Stimulated activated CD8-positive, alpha-beta memory T cell treated with anti-CD3 and anti-CD28 coated beads, Interleukin-12 subunit alpha, Interleukin-12 subunit beta, amount 100 ng/mL, for 1 hour (primary cell): Measurements from ENCODE around the gene DIAPH2.

ENCODE experiments used
- DNase-seq: peaks from one replicate; pipeline ENCODE4 v3.0.0-alpha.2; 2020; ENCODE audit warnings: low read depth

The DIAPH2 gene

DNA sequence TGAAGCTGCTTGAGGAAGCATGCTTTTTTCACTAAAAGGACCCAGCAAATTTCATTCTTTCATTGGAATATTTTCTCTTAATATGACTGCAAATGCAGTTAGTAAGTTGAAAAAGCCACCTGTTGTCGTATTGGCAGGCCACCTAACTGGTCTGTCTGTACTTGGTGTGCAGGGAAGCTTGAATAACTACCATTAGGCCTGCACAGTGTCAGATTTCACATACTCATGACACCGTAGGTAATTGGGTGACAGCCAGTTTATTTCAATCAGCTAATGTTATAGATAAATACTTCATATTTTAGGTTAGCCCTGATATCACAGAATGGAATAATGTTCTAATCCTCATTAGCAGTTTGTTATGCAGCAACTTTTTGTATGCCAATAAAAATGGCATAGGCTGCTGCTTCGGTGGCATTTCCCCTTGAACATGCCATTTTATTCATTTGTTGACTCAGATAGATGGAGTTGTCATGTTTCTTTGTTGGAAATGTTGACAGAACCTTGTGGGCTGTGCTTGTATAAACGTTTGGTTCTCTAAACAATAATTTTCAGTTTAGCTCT is 372.8 kb downstream of the DIAPH2 start:
- no peak for DNase-seq

- no peak for DNase-seq
These were observed 375.4 kb downstream of the DIAPH2 start for GRCh38 chrX:97060020-97060419.

DNA sequence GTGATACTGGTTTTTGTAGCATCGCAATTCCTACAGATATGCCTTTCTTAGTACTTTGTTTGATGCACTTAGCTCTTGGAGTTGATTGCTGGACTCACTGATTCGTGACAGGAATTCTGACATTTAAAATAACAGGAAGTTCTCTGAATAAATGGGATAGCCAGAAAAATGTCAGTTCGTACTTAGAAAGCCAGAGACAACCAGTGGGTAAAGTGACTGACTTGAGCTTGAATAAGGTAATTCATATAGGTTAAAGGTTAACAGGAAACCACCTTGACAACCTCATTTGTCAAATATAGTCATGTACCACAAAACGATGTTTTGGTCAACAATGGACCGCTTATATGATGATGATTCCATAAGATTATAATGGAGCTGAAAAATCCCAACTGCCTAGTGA is 380.4 kb downstream of the DIAPH2 start:
- no peak for DNase-seq

DNA sequence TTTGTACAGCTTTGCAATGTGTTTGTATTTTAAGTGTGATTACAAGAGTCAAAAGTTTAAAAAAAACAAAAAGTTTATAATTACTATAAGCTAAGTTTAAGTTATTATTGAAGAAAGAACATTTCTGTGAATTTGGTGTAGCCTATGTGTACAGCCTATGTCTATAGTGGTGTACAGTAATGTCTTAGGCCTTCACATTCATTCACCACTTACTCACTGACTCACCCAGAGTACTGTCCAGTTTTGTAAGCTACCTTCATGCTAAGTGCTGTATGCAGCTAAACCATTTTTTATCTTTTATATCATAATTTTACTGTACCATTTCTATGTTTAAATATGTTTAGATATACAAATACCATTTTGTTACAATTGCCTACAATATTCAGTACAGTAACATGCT is 381.3 kb downstream of the DIAPH2 start:
- DNase-seq: no peak

- no peak for DNase-seq
These were observed 381.7 kb downstream of the DIAPH2 start for GRCh38 chrX:97066381-97066780.

DNA sequence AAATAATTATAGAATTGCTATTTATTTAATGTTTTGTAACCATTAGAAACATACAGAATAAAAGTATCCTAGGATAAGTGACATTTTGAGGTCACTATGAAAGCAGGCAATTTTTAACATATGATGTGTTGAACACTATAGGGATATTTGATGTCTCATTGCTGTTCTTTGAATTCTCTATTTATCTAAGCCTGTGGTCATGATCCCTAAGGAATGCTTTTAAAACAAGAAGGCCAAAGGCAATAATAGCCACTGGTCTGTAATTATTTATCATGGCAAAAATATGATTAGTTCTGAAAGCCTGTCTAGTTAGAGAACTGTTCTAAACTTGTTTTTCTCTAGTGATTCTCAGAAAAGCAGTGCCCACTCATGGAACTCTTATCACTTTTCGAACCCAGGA is 385.7 kb downstream of the DIAPH2 start:
- no peak for DNase-seq

- no peak for DNase-seq
These were observed 389.8 kb downstream of the DIAPH2 start for GRCh38 chrX:97074400-97074799.

DNA sequence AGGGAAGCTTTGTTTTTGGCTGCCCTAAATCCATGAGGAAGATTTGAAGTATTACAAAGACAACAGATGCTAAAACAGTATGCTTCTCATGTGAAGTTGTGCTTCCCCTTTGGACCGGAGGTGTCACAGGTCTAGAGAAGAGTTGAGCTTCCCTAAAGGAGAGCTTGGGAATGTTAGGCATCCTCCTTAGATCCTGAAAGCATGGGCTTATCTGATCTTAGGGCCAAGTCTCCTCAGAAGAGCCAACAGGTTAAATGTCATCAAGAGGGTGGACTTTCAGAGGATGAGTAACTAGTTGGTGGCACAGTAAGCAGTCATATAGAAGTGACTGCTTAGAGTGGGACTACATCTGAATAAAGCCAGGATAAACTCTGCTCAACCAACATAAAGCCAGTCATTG is 404.5 kb downstream of the DIAPH2 start:
- no peak for DNase-seq

DNA sequence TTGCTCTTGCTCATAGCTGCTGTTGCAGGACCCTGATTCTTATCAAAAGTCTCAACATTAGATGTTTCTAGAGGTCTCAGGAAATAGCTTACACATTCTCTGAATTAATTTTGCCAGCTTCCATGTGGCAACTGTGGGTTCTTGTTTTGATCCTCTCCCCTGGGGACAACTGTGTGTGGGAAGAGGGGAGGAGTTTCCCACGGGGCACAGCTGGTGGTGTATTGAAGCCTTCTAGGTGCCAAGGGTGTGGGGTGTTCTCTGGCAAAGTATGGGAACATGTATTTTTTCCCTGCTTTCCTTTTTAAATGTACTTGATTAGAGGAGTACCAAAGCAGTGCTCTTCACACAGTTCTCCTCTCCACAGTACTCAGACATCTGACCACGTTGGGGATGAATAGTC is 411.7 kb downstream of the DIAPH2 start:
- no peak for DNase-seq

GRCh38 chrX:97102938-97103337 is 418.3 kb downstream of the DIAPH2 start:
- no peak for DNase-seq

DNA sequence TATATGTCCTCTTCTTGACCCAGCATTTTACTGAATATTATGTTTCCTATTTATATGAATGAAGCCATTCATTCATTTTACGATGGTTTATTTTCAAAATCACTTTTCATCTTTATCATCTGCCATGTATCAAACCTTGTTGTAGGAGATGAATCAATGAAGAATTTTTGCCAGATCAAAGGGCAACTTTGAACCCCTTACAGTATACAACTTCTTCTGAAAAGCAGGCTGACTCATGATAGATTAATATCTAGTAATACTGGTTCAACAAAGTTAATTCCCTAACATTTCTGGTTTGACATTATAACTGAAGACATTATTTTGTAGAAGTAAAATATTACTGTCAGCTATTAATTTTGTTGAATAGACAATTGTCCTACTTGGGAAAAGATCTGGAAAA is 425.1 kb downstream of the DIAPH2 start:
- no peak for DNase-seq

DNA sequence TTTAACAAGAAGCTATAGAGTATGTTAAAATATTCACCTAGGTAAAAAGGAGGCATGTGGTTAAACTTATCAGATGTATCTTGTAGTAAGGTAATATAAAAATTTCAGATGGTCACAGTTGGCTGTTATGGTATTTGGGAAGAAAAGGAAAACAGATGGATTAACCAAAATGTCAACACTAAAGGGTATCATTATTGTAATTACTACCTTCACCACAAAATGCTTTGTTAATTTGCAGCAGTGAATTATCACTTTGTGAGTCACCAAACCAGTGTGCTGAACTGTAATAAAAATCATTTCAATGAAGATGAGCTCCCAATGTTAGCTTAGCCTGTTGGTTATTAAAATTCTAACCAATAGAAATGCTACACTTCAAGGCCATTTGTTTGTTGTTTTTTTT is 432.9 kb downstream of the DIAPH2 start:
- no peak for DNase-seq

DNA sequence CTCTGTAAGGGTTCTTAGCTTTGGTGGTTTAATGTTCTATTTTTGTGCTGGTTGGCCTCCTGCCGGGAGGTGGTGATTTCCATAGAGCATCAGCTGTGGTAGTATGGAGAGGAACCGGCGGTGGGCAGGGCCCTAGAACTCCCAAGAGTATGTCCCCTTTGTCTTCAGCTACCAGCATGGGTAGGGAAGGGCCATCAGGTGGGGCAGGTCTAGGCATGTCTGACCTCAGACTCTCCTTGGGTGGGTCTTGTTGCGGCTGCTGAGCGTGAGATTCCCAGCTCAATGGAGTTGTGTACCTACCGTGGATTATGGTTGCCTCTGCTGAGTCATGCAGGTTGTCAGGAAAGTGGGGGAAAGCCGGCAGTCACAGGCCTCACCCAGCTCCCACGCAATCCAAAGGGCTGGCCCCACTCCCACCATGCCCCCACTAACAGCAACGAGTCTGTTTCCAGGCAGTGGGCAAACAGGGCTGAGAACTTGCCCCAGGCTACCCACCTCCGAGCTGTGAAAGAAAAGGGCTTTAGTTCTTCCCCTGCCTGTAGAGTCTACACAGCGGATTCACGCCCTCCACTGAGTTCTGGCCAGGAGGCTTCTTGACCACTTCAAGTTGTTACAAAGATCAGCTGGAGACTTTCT is 434.9 kb downstream of the DIAPH2 start:
- no peak for DNase-seq

DNA sequence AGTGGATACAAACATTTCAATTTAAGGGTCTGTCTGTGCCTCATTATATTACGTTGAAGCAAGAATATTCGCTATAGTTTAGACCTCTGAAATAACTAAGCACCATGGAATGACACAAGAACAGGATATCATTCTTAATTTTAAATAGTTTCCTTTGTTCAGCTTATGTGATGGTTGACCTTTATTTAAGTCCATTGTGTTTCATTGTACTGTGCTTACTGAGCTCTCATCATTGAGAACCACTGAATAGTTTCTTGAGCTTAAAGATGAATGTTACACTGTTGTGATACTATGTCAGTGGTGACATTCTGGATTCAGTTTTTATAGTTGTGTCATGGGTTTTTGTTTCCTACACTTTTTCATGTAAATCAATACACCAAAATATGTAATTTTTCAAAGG is 438.4 kb downstream of the DIAPH2 start:
- no peak for DNase-seq

DNA sequence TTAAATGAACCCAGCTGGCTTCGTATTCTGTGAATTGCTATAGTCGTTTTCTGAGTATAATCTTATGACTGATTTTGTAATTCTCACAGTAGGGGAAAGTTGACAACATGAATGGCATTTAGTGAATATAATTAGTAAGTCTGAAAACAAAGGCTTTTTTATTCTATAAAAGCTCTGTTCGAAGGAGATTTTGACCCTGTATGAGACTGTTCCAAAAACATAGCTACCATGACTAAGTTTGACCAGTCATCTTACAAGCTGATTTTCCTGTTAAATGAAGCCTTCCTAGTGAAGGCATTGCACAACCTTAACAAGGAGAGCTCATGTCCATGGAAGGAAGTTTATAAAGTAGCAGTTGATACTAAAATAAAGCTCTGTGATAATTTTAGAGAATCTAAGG is 441.4 kb downstream of the DIAPH2 start:
- no peak for DNase-seq

DNA sequence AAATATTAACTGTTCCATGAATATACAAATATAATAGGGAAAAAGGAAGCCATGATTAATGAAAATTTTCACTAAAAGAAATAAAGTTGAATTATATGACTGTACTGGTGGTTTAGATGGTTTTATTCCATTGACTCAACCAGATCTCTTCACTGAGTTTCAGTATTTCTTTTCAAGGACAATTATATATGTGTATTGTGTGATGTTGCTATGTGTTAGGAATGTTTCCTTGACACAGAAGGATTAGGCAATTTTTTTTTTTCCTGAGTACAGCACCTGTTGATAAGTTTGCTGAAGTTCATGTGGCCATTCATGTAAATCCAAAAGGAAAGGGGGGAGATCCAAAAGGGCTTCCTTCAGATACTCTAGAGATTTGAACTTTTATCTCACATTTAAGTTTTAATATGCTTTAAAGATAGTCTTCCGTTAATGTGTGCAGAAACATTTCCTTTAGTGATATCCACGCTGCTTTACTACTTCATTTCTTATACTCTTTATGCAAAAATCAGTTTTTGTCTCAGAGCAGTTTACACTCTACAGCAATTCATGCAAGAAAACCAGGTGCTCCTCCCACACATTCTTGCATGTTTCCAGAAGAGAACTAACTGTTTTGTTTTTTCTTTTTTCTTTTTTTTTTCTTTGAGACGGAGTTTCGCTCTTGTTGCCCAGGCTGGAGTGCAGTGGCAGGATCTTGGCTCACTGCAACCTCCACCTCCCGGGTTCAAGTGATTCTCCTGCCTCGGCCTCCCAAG is 448.2 kb downstream of the DIAPH2 start:
- DNase-seq: no peak

- DNase-seq: no peak
These were observed 461.3 kb downstream of the DIAPH2 start for GRCh38 chrX:97145934-97146333.

GRCh38 chrX:97155816-97156215 is 471.2 kb downstream of the DIAPH2 start:
- no peak for DNase-seq

DNA sequence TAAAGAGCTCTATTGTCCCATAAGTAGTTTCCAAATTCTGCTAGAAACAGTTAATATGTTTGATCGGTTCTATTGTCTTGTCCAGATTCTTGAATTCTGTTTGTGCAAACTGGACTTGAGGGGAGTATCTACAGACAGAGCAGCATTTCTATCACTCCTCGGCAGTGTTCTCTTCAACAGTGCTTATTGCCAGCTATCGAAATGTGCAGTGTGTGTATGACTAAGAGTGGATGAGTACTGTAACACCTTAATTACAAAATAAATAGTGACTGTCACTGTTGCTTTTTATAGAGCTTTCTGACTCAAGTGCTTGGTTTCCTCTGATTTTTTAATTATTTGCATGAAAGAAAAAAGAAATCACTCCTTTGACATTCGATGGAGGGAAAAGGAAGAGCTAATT is 473.6 kb downstream of the DIAPH2 start:
- no peak for DNase-seq

DNA sequence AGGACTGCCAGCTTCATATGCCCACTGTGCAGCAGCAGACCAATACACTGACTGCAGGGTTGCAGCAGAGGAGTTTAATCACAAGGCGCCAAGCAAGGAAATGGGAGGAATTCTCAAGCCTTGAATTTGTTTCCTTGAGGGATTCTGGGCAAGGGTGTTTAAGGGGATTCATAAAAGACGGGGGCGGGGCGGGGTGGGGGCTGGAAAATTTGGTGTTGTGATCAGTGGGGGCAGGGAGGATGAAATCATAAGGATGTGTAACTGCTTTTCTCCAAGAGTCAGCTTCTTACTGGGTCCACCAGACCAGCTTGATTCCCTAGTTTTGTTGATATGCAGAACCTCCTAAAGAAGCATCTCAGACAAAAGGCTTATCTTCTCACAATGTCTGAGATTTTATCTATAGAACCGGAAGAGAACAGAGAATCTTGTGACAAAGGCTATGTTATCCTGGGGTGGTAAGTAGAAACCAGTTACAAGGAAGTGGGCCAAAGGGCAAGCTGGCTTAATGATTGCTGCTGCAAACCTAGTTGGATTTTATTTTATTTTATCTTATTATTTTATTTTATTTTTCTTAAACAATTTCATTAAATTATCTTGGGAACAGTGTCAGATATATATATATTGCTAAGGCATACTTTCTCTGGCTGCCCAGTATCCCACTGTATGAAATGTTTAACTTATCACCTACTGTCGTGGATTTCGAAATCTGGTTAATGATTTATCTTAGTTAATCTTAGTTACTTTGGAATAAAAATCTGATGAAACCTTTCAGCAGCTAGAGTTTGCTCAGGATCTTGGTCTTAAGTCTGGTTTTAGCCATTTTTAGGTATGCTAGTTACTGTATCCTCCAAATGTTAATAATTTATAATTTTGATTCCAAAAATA is 475.5 kb downstream of the DIAPH2 start:
- no peak for DNase-seq

DNA sequence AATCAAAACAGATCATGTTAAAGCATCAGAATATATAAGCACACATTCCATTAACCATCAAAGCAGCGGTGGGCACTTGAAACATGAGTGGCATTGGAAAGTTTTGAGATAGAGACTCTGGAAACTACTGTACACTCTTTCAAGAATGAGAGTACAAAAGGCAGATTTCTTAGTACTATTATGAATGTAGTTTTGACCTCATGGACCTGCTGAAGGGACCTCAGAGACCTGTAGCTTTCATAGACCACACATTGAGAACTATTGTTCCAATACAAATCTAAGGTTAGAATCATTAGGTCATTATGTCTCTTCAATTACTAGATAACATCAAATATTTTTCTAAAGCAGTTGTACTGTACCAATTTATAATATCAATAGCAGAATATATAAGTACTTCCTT is 482.7 kb downstream of the DIAPH2 start:
- DNase-seq: no peak

- DNase-seq: no peak
These were observed 484.0 kb downstream of the DIAPH2 start for GRCh38 chrX:97168646-97169045.

GRCh38 chrX:97175147-97175546 is 490.5 kb downstream of the DIAPH2 start:
- DNase-seq: no peak
